Myocyte (in vitro differentiated cells): ENCODE measurements around the gene PGBD1. TPM values are rescaled to one million over a fixed set of nuclear protein-coding genes. Genes with fewer than 3 reads are reported as not detected.
A peak's percentile ranks its signal among the peaks of the same experiment; 100 is the strongest.

Source experiments
- DNase-seq: peaks from one replicate; pipeline ENCODE4 v3.0.0-alpha.2; 2012; ENCODE audit warnings: low read depth
- polyA plus RNA-seq: library from polyadenylated mRNA; unstranded; fragments of >200 nt; gene quantifications from one replicate; pipeline ENCODE4 v1.2.1, GENCODE V29; 2012; ENCODE audit warnings: missing spikeins
- total RNA-seq: library from RNA; depleted of rRNA; stranded (reverse); fragments of >200 nt; gene quantifications from 2 replicates; pipeline ENCODE4 v1.2.3, GENCODE V29; 2014

Gene PGBD1, protein sequence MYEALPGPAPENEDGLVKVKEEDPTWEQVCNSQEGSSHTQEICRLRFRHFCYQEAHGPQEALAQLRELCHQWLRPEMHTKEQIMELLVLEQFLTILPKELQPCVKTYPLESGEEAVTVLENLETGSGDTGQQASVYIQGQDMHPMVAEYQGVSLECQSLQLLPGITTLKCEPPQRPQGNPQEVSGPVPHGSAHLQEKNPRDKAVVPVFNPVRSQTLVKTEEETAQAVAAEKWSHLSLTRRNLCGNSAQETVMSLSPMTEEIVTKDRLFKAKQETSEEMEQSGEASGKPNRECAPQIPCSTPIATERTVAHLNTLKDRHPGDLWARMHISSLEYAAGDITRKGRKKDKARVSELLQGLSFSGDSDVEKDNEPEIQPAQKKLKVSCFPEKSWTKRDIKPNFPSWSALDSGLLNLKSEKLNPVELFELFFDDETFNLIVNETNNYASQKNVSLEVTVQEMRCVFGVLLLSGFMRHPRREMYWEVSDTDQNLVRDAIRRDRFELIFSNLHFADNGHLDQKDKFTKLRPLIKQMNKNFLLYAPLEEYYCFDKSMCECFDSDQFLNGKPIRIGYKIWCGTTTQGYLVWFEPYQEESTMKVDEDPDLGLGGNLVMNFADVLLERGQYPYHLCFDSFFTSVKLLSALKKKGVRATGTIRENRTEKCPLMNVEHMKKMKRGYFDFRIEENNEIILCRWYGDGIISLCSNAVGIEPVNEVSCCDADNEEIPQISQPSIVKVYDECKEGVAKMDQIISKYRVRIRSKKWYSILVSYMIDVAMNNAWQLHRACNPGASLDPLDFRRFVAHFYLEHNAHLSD
- 4.6 and 4.8 TPM in 2 replicates for total RNA-seq
- polyA plus RNA-seq = 3.7 TPM

DNA sequence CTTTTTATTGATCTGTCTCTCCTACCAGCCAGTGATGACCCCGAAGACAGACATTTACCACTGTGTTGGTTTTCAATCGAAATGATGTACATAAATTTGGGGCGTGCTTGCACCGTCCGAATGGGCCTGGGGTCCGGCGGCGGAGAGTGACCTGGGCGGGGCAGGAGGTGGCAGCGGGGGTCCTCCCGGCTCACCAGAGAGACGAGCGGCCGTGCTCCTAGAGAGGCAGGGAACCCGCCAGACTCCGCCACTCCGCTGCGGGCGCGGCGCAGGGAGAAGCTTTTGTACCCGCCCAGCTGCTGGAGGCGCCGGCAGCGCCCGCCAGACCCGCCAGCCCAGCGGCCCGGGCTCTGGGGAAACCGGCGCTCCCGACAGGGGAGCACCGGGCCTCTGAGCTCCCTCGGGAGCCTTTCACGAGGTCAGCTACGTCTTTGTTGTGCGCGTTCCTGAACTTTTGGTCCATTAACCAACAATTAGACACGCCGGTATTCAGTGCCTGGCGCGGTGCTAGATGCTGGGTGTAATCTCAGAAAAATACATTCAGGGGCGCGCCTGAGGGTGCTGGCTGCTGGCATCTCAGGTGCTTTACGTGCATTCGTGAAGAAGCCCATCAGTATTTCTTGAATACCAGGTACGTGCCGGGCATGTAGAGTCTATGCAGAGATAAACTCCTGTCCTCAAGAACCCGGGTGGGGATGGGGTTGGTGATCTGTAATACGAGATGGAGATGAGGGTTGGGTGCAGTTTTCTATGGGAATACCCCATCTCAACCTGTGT lies at the start of gene PGBD1:
Gene PGBD1, plus strand, starts transcription at position 285 of the 777 bp plus-strand sequence. CDS start 2,242 bp downstream, outside the sequence.
- DNase-seq = peak; percentile 84

DNA sequence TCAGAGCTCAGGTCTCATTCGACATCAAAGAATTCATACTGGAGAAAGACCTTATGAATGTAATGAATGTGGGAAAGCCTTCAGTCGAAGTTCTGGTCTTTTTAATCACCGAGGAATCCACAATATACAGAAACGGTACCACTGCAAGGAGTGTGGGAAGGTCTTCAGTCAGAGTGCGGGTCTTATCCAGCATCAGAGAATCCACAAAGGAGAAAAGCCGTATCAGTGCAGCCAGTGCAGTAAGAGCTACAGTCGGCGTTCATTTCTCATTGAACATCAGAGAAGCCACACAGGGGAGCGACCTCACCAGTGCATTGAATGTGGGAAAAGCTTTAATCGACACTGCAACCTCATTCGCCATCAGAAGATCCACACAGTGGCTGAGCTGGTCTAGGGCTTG lies 48.6 kb upstream of the PGBD1 start:
- DNase-seq = no peak

DNA sequence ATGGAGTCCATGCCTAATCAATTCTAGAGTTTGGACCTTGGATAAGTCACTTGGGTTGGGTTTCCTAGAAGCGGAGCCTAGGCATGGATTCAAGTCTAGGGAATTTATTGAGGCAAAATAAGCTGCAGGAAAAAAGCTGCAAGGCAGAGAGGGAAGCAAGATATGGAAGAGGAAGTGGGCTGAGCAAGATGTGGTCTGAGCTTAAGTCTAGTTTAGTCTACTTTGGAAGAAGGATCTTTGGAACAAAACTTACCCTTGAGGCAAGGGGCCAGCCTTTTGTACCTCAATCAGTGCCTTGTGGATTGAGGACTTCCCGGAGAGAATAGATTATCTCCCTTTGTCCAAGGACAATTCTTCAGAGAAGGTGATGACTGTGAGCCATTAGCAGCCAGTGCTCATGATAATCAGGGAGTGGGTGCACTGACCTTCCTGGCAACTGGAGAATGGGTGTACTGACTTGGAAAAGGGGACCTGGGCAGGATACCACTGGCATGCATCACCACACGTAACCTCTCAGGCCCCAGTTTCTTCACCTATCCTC lies 45.4 kb upstream of the PGBD1 start:
- no peak for DNase-seq

DNA sequence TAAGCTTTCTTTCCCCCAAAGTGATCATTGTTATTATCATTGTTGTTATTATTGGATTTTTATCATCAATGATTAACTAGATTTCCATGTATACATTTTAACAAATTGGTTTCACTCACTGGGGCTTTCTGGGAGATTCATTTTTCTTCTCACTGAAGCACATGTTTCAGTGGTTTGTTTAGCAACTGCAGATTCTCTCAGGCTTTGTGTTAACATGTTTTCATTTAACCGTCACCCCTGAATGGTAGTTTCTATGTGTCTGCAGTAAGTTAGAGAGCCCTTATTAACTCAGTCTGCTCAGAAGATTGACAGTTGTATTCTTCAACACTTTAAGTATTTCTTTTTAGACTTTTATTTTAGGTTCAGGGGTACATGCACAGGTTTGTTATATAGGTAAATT lies 41.7 kb upstream of the PGBD1 start:
- no peak for DNase-seq

DNA sequence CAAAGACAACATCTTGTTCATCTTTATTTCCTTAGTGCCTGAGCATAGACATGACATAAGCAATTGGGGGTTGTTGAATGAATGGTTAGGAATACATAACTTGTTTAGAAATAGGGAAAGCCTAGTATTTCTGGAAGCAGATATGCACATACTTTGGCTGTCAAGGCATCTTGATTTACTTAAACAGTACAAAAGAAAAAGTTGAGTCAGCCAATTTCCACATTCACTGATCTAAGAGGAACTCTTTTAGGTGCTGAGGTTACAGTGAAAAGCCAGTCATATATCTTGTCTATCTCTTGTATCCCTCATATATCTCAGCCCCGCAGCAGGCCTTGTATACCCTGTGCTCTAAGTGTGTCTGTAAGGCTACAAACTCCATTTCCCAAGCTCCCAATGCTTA lies 40.9 kb upstream of the PGBD1 start:
- no peak for DNase-seq

DNA sequence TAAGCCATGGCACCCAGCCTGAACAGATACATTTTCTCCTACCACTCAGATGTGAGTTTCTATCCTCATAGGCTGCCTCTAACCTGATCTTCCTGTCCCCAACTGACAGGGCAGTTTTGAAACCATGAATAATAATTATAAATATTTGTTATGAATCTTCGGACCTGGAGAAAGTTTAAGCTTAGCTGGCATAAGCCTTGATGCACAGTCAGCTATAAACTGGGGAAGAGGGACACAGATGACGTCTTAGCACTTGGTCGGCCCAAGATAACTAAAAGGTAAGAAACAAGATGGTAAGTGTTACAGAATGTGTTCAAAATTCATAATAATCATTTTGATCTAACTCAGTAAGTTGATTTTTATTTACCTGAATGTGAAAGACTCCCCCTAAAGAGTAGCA lies 37.4 kb upstream of the PGBD1 start:
- DNase-seq = no peak

DNA sequence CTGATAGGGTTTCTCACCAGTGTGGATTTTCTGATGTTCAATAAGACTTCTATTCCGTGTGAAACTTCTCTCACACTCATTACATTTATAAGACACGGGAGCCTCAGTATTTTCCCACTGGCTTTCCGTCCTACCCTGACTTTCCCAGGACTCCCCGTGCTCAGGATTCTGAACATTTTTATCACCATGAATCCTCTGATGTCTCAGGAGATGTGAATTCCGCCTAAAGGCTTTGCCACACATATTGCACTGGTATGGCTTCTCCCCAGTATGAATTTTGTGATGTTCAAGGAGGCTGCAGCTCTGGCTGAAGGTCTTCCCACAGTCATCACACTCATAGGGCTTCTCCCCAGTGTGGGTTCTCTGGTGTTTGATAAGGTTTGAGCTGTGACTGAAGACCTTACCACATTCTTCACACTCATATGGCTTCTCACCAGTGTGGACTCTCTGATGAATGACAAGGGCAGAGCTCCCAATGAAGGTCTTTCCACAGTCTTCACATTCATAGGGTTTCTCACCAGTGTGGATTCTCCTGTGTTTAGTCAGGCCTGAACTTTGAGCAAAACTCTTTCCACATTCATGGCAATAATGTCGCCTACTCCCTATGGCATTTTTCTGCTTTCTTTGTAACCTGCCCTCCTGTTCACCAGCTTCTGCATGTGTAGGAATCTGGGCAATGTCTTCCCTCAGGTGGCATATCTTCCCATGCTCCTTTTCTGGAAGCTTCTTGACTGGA lies 36.0 kb upstream of the PGBD1 start:
- DNase-seq = no peak

DNA sequence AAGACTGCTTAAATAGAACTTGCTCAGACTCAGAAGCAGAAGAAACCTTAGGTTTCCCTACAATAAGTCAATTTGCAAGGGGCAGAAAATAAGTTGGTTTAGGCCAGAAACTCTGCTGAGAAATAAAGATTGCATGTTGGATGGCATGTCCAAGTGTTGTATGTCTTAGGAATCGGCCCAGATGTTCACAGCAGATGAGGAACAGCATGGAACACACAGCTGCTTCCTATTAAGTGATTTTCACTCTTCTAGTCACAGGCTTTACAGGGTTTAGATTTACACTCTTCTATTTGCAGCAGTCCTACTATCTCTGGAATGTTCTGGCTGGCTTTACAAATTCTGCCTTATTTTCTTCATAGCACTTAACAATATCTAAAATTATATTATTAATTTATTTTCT lies 32.5 kb upstream of the PGBD1 start:
- DNase-seq = no peak

DNA sequence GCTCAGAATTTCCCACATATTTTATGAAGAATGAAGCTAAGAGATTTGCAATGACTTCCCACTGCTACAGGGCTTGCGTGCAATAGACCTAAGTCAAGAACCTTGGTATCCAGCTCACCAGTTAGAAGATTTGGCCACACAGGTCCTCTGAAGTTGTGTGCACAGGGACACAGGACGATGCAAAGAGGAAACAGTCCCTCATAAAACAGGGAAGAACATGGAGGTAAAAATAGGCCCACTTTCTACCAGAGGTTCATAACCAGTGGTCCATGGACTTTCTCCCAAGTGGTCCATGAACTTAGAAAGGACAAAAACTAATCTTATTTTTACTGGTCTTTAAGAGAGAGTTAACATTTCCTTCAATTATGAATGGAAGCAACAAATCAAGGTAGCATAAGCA lies 30.6 kb upstream of the PGBD1 start:
- DNase-seq = no peak

DNA sequence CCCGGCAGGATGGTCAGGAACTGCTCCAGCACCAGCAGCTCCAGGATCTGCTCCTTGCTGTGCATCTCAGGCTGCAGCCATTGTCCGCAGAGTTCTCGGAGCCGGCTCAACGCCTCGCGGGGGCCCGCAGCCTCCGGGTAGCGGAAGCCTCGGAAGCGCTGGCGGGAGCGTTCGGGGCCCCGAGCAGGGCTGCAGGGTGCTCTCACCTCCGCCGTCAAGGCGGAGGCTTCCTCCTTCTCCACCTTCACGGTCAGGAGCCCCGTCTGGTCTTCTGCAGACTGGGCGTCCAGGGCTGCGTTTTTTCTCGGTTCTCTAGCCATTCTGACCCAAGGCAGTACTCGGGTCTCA lies 29.7 kb upstream of the PGBD1 start:
- peak; percentile 3 for DNase-seq

DNA sequence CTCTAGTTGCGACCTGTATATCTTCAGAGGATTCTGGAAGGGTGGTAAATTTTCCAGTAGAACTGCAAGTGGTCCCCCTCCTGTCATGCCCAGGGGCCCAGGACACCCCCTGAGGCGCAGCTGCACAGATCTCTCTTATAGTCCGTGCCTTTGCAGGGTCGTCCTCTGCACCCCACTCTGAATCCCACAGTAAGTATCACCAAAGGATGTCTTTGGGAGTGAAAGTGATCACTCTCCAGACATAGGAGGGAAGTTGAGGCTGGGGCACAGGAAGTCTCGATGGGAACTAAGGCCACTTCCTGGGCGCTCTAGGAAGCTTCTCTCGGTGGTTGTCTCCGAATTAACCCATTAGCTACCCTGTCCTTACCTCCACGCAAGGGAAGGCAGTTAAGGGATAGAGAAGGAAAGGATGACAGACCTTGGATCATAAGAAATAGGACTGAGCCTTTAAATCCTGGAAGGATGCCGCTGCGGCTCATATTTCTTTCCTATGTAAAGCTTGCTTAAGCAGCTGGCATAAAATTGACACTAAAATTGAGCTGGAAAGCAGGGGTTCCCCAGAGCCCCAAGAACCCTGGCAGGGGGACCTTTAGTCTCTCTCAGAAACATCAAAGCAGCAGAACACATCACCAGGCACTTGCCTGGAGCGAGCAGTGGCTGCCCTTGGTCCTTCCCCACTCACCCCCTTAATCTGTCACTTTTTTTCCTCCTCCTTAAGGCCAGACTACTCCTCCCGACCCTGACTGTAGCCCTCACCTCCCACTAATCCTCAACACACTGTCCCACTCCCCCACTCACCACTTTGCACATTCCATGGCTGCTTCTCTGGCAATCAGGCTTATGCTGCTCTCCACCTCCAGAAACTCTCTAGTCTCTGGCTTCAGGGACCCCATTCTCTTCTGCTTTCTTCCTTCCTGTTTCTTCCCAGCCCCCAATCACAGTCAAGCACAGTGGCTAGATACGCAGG lies 29.1 kb upstream of the PGBD1 start, which contains the start of gene ZKSCAN4:
Gene ZKSCAN4, minus strand, starts transcription at position 261 of the 967 bp plus-strand sequence. CDS start 289 bp downstream, outside the sequence.
- DNase-seq = peak; percentile 96

DNA sequence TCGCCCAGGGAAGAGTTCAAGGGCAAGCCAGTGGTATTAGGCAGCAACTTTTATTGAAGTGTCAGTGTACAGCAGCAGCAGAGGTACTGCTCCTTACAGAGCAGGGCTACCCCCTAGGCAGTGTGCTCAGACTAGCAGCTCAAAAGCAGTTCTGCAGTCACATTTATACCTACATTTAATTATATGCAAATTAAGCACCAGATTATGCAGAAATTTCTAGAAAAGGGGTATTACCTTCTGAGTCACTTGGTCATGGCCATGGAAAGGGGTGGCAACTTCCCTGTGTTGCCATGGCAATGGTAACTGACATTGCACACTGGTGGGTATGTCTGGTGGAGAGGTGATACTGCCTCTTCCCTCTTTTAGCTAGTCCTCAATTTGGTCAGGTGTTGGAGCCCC lies 27.3 kb upstream of the PGBD1 start:
- DNase-seq = no peak

DNA sequence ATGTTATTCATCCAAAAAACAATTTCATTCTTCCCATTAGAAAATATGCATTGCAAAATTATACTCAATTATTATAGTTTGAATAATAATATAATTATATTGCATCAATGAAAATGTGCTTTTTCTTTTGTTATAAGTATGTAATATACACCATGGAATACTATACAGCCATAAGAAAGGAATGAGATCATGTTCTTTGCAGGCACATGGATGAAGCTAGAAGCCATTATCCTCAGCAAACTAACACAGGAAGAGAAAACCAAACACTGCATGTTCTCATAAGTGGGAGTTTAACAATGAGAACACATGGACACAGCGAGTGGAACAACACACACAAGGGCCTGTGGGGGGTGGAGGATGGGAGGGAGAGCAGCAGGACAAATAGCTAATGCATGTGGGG lies 24.3 kb upstream of the PGBD1 start:
- DNase-seq = no peak

DNA sequence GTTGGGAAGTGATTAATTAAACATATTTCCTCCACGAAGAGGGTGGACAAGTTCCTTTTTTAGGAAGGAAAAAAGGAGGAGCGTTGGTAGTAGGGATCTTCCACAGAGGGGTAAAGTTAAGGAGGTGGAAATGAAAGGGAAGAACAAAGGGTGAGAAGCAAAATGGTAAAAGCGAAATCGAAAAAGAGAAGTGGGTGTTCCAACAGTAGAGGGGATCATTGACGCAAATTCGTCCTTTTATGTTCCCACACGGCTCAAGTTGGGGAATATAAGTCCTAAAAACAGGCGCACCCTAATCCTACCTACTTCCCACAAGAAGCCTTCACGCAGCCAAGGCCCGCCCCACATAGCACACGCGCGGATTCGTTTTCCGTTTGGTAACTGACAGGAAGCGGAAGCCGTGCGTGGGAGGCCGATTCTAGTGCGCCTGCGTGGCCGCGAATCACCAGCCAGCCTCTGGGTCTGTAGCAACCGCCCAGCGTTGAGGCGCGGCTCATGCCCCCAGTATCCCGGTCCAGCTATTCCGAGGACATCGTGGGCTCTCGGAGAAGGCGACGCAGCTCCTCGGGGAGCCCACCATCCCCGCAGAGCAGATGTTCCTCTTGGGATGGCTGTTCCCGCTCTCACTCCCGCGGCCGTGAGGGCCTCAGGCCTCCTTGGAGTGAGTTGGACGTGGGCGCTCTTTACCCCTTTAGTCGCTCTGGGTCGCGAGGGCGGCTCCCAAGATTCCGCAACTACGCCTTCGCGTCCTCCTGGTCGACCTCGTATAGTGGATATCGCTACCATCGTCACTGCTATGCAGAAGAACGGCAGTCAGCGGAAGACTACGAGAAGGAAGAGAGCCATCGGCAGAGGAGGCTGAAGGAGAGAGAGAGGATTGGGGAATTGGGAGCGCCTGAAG lies 22.2 kb upstream of the PGBD1 start, which contains the start of gene NKAPL:
Gene NKAPL, plus strand, starts transcription at position 421 of the 901 bp plus-strand sequence. Its CDS starts 75 bp downstream, at position 496.
- no peak for DNase-seq

DNA sequence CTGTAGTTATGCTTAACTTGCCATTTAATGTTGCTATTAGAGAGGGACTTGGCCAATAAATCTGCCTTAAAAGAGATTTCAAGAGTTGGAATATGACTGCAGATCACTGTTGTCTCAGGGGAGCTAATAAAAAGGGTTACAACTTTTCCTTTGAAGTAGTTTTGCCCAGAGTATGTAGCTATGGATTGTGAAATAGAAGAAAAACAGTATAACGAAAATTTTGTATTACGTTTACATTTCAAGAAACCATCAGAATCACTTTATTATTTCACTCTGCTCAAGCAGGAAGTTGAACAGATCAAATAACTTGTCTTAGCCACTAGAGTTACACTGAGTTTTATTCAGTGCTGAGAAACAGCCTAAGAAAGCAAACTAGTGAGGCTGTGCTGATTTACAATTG lies 17.4 kb upstream of the PGBD1 start:
- no peak for DNase-seq

DNA sequence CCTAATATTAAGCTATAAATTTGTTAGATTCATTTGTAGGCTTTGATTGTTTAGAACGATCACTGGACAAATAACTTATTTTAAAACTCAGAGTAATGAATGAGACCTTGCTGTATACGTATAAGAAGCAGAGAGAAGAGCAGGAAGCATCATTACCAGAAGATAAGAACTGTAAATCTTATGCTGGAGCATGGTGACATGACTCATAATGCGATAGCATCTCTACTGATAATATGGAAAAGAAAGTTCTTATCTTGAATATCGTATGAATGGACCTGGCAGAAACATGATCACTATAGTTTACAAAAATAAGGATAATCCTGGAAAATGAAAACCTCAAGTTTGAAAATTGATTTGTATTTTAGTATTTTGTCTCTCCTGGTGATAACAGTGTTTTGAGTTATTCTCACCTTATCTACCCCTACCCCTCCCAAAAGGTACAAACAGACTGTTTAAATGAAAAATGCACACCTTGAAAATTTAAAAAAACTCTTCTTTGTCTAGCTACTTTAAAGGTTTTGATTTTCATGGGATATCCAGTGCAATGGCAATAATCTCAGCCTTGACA lies 16.5 kb upstream of the PGBD1 start:
- DNase-seq = no peak

DNA sequence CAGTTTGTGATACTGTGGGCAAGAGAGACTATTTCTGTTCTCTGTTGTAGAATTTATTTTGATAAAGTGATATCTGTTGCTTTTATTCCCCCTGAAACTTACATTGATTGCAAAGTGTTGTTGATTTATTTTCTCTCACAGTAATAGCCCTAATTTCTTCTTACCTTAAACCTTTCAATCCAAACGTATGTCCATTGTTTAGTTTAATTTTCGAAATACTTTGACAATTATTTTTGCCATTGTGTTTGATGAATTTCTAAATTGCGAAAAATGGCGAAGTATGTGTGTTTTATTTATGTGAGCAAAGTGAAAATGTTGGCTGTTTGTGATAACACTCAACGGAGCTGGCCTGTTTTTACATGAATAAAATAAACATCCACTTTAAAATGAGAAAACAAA lies 14.8 kb upstream of the PGBD1 start:
- DNase-seq = no peak
